HuH-7.5 (cell line): ENCODE measurements around the gene FYCO1.

Experiments
- DNase-seq: peaks from one replicate; pipeline ENCODE4 v3.0.0; 2011; ENCODE audit warnings: low spot score

The FYCO1 gene

GRCh38 chr3:45984331-45985312 is 11.0 kb downstream of the FYCO1 start:
- no peak for DNase-seq

GRCh38 chr3:45983770-45984169 is 11.9 kb downstream of the FYCO1 start:
- no peak for DNase-seq

- no peak for DNase-seq
Observed at GRCh38 chr3:45981346-45982074, 14.1 kb downstream of the FYCO1 start.

- no peak for DNase-seq
Observed at GRCh38 chr3:45980819-45981218, 14.8 kb downstream of the FYCO1 start.

GRCh38 chr3:45980229-45980813 is 15.3 kb downstream of the FYCO1 start:
- DNase-seq: no peak

GRCh38 chr3:45979378-45979777 is 16.2 kb downstream of the FYCO1 start:
- no peak for DNase-seq

GRCh38 chr3:45978006-45978761 is 17.4 kb downstream of the FYCO1 start:
- no peak for DNase-seq

GRCh38 chr3:45976191-45977091 is 19.2 kb downstream of the FYCO1 start:
- no peak for DNase-seq

- no peak for DNase-seq
Observed at GRCh38 chr3:45975686-45976085, 19.9 kb downstream of the FYCO1 start.

- no peak for DNase-seq
Observed at GRCh38 chr3:45974686-45975085, 20.9 kb downstream of the FYCO1 start.

GRCh38 chr3:45972534-45973402 is 22.9 kb downstream of the FYCO1 start:
- no peak for DNase-seq

- no peak for DNase-seq
Observed at GRCh38 chr3:45969953-45970352, 25.7 kb downstream of the FYCO1 start.

- DNase-seq: no peak
Observed at GRCh38 chr3:45969116-45969515, 26.5 kb downstream of the FYCO1 start.

GRCh38 chr3:45968706-45969105 is 26.9 kb downstream of the FYCO1 start:
- no peak for DNase-seq

- no peak for DNase-seq
Observed at GRCh38 chr3:45968149-45968548, 27.5 kb downstream of the FYCO1 start.

- DNase-seq: no peak
Observed at GRCh38 chr3:45967724-45968123, 27.9 kb downstream of the FYCO1 start.

GRCh38 chr3:45966950-45967640 is 28.5 kb downstream of the FYCO1 start:
- DNase-seq: no peak

GRCh38 chr3:45966371-45966791 is 29.2 kb downstream of the FYCO1 start:
- no peak for DNase-seq

- DNase-seq: no peak
Observed at GRCh38 chr3:45965653-45966052, 30.0 kb downstream of the FYCO1 start.
